Neural cell (in vitro differentiated cells): ENCODE data around the gene SYK. TPM values are rescaled to one million over a fixed set of nuclear protein-coding genes. Genes with fewer than 3 reads are reported as not detected.

Experiments
- H2AFZ ChIP-seq: fragments of 200-600, 300-800 bp; sonication (generic), shearing (Covaris generic); 2 replicates; pipeline ENCODE4 v1.6.0; 2014; ENCODE audit warnings: low read depth, mild to moderate bottlenecking, antibody characterized with exemption, low read length, moderate library complexity
- H3F3A ChIP-seq: fragments of 200-600 bp; shearing (Covaris generic); 2 replicates; pipeline ENCODE4 v1.6.1; 2016; ENCODE audit warnings: mild to moderate bottlenecking, moderate library complexity, mixed read lengths, antibody characterized with exemption, low read length; ENCODE audit not compliant: insufficient read depth, poor library complexity, severe bottlenecking
- H3K27ac ChIP-seq: fragments of 200-600, 300-800 bp; sonication (generic), shearing (Covaris generic); 2 replicates; pipeline ENCODE4 v1.5.1; 2014; ENCODE audit warnings: mild to moderate bottlenecking, low read length, moderate library complexity
- H3K27me3 ChIP-seq: fragments of 300-800, 200-600 bp; sonication (generic), shearing (Covaris generic); 2 replicates; pipeline ENCODE4 v1.6.0; 2014; ENCODE audit warnings: mild to moderate bottlenecking, low read depth, low read length, moderate library complexity; ENCODE audit not compliant: insufficient read depth
- H3K36me3 ChIP-seq: fragments of 300-800, 200-600 bp; sonication (generic), shearing (Covaris generic); 2 replicates; pipeline ENCODE4 v1.5.1; 2014; ENCODE audit warnings: mild to moderate bottlenecking, antibody characterized with exemption, low read length, moderate library complexity; ENCODE audit not compliant: insufficient read depth
- H3K4me2 ChIP-seq: fragments of 300-800, 200-600 bp; sonication (generic), shearing (Covaris generic); 2 replicates; pipeline ENCODE4 v1.6.0; 2014; ENCODE audit warnings: mild to moderate bottlenecking, low read length
- H3K4me3 ChIP-seq: fragments of 300-800, 200-600 bp; sonication (generic), shearing (Covaris generic); 2 replicates; pipeline ENCODE4 v1.5.1; 2014; ENCODE audit warnings: mild to moderate bottlenecking, low read length, moderate library complexity
- H3K79me2 ChIP-seq: fragments of 200-600 bp; shearing (Covaris generic); replicated peaks from 2 replicates; pipeline ENCODE4 v1.6.0; 2014; ENCODE audit warnings: mild to moderate bottlenecking, low read length, moderate library complexity; ENCODE audit not compliant: insufficient read depth
- H3K9ac ChIP-seq: fragments of 300-800, 200-600 bp; sonication (generic), shearing (Covaris generic); 2 replicates; pipeline ENCODE4 v1.6.1; 2016; ENCODE audit warnings: mild to moderate bottlenecking, low read length, mixed read lengths
- H3K9me2 ChIP-seq: fragments of 200-600 bp; shearing (Covaris generic); 2 replicates; pipeline ENCODE4 v1.6.1; 2016; ENCODE audit warnings: mild to moderate bottlenecking, low read length, mixed read lengths; ENCODE audit not compliant: insufficient read depth
- H3K9me3 ChIP-seq: fragments of 200-600, 300-800 bp; sonication (generic), shearing (Covaris generic); 2 replicates; pipeline ENCODE4 v1.6.1; 2016; ENCODE audit warnings: mild to moderate bottlenecking, mixed run types, low read length, moderate library complexity, mixed read lengths
- H4K20me1 ChIP-seq: fragments of 200-600 bp; shearing (Covaris generic); 2 replicates; pipeline ENCODE4 v1.6.1; 2016; ENCODE audit warnings: mild to moderate bottlenecking, mixed run types; ENCODE audit not compliant: insufficient read depth
- CTCF ChIP-seq: fragments of 450-650 bp; IDR thresholded peaks from 2 replicates; pipeline ENCODE4 v1.5.1; 2014; ENCODE audit warnings: antibody characterized with exemption, mild to moderate bottlenecking, moderate library complexity; ENCODE audit not compliant: poor library complexity, severe bottlenecking
- EP300 ChIP-seq: fragments of 450-650 bp; conservative IDR thresholded peaks from 2 replicates; pipeline ENCODE4 v1.6.1; 2014; ENCODE audit warnings: antibody characterized with exemption, mild to moderate bottlenecking, moderate library complexity; ENCODE audit not compliant: poor library complexity, severe bottlenecking
- EZH2 ChIP-seq: fragments of 200-600, 300-800 bp; shearing (Covaris generic), sonication (generic); IDR thresholded peaks from 2 replicates; pipeline ENCODE4 v1.6.1; 2014; ENCODE audit warnings: antibody characterized with exemption, low read length, borderline replicate concordance, mild to moderate bottlenecking; ENCODE audit not compliant: insufficient read depth, poor library complexity, severe bottlenecking
- MXI1 ChIP-seq: fragments of 450-650 bp; conservative IDR thresholded peaks from 2 replicates; pipeline ENCODE4 v1.6.1; 2014; ENCODE audit warnings: antibody characterized with exemption, mild to moderate bottlenecking; ENCODE audit not compliant: poor library complexity, severe bottlenecking
- POLR2AphosphoS5 ChIP-seq: IDR thresholded peaks from 2 replicates; pipeline ENCODE4 v1.6.1; 2012
- RAD21 ChIP-seq: fragments of 450-650 bp; conservative IDR thresholded peaks from 2 replicates; pipeline ENCODE4 v1.6.1; 2014; ENCODE audit warnings: antibody characterized with exemption, mild to moderate bottlenecking, moderate library complexity
- REST ChIP-seq: IDR thresholded peaks from 2 replicates; pipeline ENCODE4 v1.6.1; 2012; ENCODE audit warnings: borderline replicate concordance
- SMC3 ChIP-seq: fragments of 450-650 bp; conservative IDR thresholded peaks from 2 replicates; pipeline ENCODE4 v1.6.1; 2014; ENCODE audit warnings: antibody characterized with exemption, mild to moderate bottlenecking, moderate library complexity; ENCODE audit not compliant: poor library complexity
- TAF1 ChIP-seq: IDR thresholded peaks from 2 replicates; pipeline ENCODE4 v1.6.1; 2012; ENCODE audit warnings: low read depth
- polyA plus RNA-seq: library from polyadenylated mRNA; depleted of rRNA; stranded (reverse); fragments of >200 nt; gene quantifications from 2 replicates; pipeline ENCODE4 v1.2.3, GENCODE V29; 2014

The SYK gene
- polyA plus RNA-seq, 1 donor from 2014 or later: not detected

GRCh38 chr9:90892918-90893317 lies 91.3 kb downstream of the SYK start:
- TF ChIP-seq REST (no peak), SMC3 (no peak), MXI1 (no peak), EP300 (no peak), CTCF (no peak), TAF1 (no peak), RAD21 (no peak), EZH2 (no peak), POLR2AphosphoS5 (no peak)
- H3K4me2 ChIP-seq: no peak overlapping the region
- H3K27ac ChIP-seq: no peak overlapping the region
- no peak overlapping the region for H2AFZ ChIP-seq
- H4K20me1 ChIP-seq: no peaks in the 10 kb centered on the region
- H3K27me3 ChIP-seq: no peaks in the 10 kb centered on the region
- no peak overlapping the region for H3K4me3 ChIP-seq
- H3F3A ChIP-seq: no peaks in the 10 kb centered on the region
- no peaks in the 10 kb centered on the region for H3K79me2 ChIP-seq
- no peaks in the 10 kb centered on the region for H3K9me2 ChIP-seq
- no peaks in the 10 kb centered on the region for H3K9me3 ChIP-seq
- no peak overlapping the region for H3K9ac ChIP-seq
- H3K36me3 ChIP-seq: no peaks in the 10 kb centered on the region

GRCh38 chr9:90893706-90894105 lies 92.1 kb downstream of the SYK start:
- Histone ChIP-seq H3K27me3 (no peaks in the 10 kb centered on the region), H3K9me3 (no peaks in the 10 kb centered on the region), H3F3A (no peaks in the 10 kb centered on the region), H3K4me2 (no peak overlapping the region), H3K79me2 (no peaks in the 10 kb centered on the region), H3K9ac (no peak overlapping the region), H2AFZ (no peak overlapping the region), H3K9me2 (no peaks in the 10 kb centered on the region), H3K36me3 (no peaks in the 10 kb centered on the region), H4K20me1 (no peaks in the 10 kb centered on the region), H3K4me3 (no peak overlapping the region), H3K27ac (no peak overlapping the region)
- TF ChIP-seq CTCF (no peak), EP300 (no peak), MXI1 (no peak), EZH2 (no peak), REST (no peak), RAD21 (no peak)
